Neural cell (in vitro differentiated cells): Measurements from ENCODE around the gene FAM89A.

Experiments
- EP300 ChIP-seq: fragments of 450-650 bp; conservative IDR thresholded peaks from 2 replicates; pipeline ENCODE4 v1.6.1; 2014; ENCODE audit warnings: antibody characterized with exemption, mild to moderate bottlenecking, moderate library complexity; ENCODE audit not compliant: poor library complexity, severe bottlenecking
- MXI1 ChIP-seq: fragments of 450-650 bp; conservative IDR thresholded peaks from 2 replicates; pipeline ENCODE4 v1.6.1; 2014; ENCODE audit warnings: antibody characterized with exemption, mild to moderate bottlenecking; ENCODE audit not compliant: poor library complexity, severe bottlenecking
- TAF1 ChIP-seq: IDR thresholded peaks from 2 replicates; pipeline ENCODE4 v1.6.1; 2012; ENCODE audit warnings: low read depth
- TF ChIP-seq, protein P1 (sequence below): fragments of 450-650 bp; IDR thresholded peaks from 2 replicates; pipeline ENCODE4 v1.5.1; 2014; ENCODE audit warnings: antibody characterized with exemption, mild to moderate bottlenecking, moderate library complexity; ENCODE audit not compliant: poor library complexity, severe bottlenecking

DNA sequence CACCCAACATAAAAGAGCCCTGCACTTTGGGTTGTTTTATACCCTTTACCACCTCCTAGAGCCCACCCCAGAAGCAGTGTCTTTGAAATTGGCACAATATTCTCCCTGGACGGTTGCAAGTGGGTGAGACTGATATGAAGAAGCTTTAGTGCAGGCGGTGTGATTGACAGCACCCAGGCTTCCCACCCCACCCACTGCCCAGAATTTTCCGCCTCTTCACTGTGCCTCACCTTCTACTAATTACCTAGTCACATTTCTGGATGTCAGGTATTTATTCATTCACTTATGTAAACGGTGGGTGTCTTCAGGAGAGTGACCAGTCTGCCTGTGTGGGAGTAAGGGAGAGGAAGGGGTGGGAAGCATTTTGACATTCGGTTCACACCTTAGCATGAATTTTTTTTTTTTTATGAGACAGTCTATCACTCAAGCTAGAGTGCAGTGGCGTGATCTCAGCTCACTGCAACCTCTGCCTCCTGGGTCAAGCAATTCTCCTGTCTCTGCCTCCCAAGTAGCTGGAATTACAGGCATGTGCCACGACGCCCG, 1.7 kb upstream of the FAM89A start:
- no peak for TF ChIP-seq TAF1
- TF ChIP-seq MXI1: no peak
- TF ChIP-seq, protein P1, sequence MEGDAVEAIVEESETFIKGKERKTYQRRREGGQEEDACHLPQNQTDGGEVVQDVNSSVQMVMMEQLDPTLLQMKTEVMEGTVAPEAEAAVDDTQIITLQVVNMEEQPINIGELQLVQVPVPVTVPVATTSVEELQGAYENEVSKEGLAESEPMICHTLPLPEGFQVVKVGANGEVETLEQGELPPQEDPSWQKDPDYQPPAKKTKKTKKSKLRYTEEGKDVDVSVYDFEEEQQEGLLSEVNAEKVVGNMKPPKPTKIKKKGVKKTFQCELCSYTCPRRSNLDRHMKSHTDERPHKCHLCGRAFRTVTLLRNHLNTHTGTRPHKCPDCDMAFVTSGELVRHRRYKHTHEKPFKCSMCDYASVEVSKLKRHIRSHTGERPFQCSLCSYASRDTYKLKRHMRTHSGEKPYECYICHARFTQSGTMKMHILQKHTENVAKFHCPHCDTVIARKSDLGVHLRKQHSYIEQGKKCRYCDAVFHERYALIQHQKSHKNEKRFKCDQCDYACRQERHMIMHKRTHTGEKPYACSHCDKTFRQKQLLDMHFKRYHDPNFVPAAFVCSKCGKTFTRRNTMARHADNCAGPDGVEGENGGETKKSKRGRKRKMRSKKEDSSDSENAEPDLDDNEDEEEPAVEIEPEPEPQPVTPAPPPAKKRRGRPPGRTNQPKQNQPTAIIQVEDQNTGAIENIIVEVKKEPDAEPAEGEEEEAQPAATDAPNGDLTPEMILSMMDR: no peak
- TF ChIP-seq EP300: no peak
